ENCODE results near the gene SSX2IP. TPM values are rescaled to one million over a fixed set of nuclear protein-coding genes. Genes with fewer than 3 reads are reported as not detected.

Gene SSX2IP
- 4.9 and 14.6 TPM in 2 replicates for total RNA-seq (ENCODE audit: low replicate concordance)

DNA sequence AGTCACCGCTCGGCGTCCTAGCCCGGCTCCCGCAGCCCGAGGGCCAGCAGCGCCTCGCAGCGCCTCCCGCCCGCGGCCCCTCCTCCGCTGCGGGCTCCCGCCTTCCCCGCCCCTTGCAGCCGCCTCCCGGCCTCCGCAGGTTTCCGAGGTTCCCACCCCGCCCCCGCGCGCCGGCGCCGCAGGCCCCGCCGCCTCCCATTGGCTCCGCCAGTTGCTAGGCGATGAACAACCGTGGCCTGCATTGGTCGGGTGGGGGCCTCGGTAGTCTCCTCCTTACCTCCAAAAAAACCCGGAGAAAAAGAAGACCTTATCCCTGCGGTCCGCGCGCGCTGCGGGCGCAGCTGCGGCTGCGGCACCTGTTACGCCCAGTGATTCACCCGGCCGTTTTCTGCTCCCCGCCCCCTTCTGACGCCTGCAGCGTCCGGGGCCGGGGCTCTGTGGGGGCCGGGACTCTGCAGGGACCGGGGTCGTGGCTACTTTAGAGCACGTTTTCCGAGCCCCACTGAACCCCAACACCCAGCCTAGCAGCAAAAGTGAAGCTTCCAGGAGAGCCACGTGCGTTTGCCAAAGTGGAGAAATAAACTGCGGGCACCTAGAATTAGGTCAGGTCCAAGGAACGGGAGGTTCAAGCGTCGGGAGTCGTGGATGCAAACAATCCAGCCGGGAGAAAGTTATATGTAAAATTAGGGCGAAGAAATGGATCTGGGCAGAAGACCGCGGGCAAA, at the start of gene SSX2IP:
Gene SSX2IP (minus strand): TSS at position 65 of the 725 bp plus-strand sequence. CDS start 19,242 bp downstream, outside the sequence.

Other genes with a start within 250 kb of the SSX2IP start
- 12.9 and 30.2 TPM in 2 replicates for gene RPF1, start 211.2 kb downstream of the SSX2IP start, total RNA-seq (ENCODE audit: low replicate concordance)
- 0.15 TPM in 1 of 2 replicates, not detected in the other for gene SPATA1, start 184.1 kb downstream of the SSX2IP start, total RNA-seq (ENCODE audit: low replicate concordance)
- 6.9 and 28.0 TPM in 2 replicates for gene GNG5, start 183.9 kb downstream of the SSX2IP start, total RNA-seq (ENCODE audit: low replicate concordance)
- 8.1 and 12.9 TPM in 2 replicates for gene CTBS, start 116.0 kb downstream of the SSX2IP start, total RNA-seq (ENCODE audit: low replicate concordance)
- 0.45 and 10.2 TPM in 2 replicates for gene LPAR3, start 202.7 kb upstream of the SSX2IP start, total RNA-seq (ENCODE audit: low replicate concordance)